SK-N-SH treated with all-trans-retinoic acid at 6 μM for 48 hours (cell line): ENCODE data around the gene SIRPA.

Experiments used
- ARNTL ChIP-seq: fragments of 450-650 bp; formaldehyde crosslinking; IDR thresholded peaks from 2 replicates; pipeline ENCODE4 v1.5.0; 2020; ENCODE audit warnings: low read depth, mild to moderate bottlenecking, moderate library complexity, borderline replicate concordance
- BACH2 ChIP-seq: fragments of 250-450 bp; sonication (Bioruptor Pico); IDR thresholded peaks from 2 replicates; pipeline ENCODE4 v1.9.0; 2021; ENCODE audit warnings: mild to moderate bottlenecking, borderline replicate concordance
- GLIS3 ChIP-seq: fragments of 250-450 bp; sonication (Bioruptor Pico); IDR thresholded peaks from 2 replicates; pipeline ENCODE4 v1.5.0; 2020; ENCODE audit warnings: mild to moderate bottlenecking, moderate library complexity
- PATZ1 ChIP-seq: fragments of 250-450 bp; sonication (Bioruptor Pico); IDR thresholded peaks from 2 replicates; pipeline ENCODE4 v1.8.0; 2020; ENCODE audit warnings: mild to moderate bottlenecking, moderate library complexity, borderline replicate concordance
- POU6F1 ChIP-seq: fragments of 250-450 bp; sonication (Bioruptor Pico); IDR thresholded peaks from 2 replicates; pipeline ENCODE4 v1.8.0; 2021; ENCODE audit warnings: low read depth, mild to moderate bottlenecking, moderate library complexity, borderline replicate concordance
- RARB ChIP-seq: fragments of 250-450 bp; sonication (Bioruptor Pico); IDR thresholded peaks from 2 replicates; pipeline ENCODE4 v1.8.0; 2021; ENCODE audit warnings: mild to moderate bottlenecking, moderate library complexity
- TCF4 ChIP-seq: fragments of 250-450 bp; sonication (Bioruptor Pico); IDR thresholded peaks from 2 replicates; pipeline ENCODE4 v1.8.0; 2021; ENCODE audit warnings: mild to moderate bottlenecking, moderate library complexity, borderline replicate concordance
- TSHZ2 ChIP-seq: fragments of 250-450 bp; sonication (Bioruptor Pico); IDR thresholded peaks from 2 replicates; pipeline ENCODE4 v1.5.0; 2020; ENCODE audit warnings: mild to moderate bottlenecking, moderate library complexity
- ZC3H10 ChIP-seq: fragments of 250-450 bp; sonication (Bioruptor Pico); IDR thresholded peaks from 2 replicates; pipeline ENCODE4 v1.5.1; 2021; ENCODE audit warnings: mild to moderate bottlenecking, moderate library complexity
- ZFP3 ChIP-seq: fragments of 250-450 bp; sonication (Bioruptor Pico); IDR thresholded peaks from 2 replicates; pipeline ENCODE4 v1.5.0; 2020; ENCODE audit warnings: mild to moderate bottlenecking, moderate library complexity

GRCh38 chr20:1961374-1961773, 66.2 kb downstream of the SIRPA start:
- TF ChIP-seq ZC3H10 (no peak), GLIS3 (CRISPR knock-in tag) (no peak), BACH2 (CRISPR knock-in tag) (no peak), POU6F1 (no peak), ZFP3 (CRISPR knock-in tag) (no peak), RARB (CRISPR knock-in tag) (no peak), PATZ1 (no peak), TSHZ2 (no peak), TCF4 (CRISPR knock-in tag) (no peak), ARNTL (CRISPR knock-in tag) (no peak)
